LNCAP (cell line): ENCODE measurements around the gene TMEM79.

Source experiments
- CTCF ChIP-seq: fragments of 450-650 bp; IDR thresholded peaks from 2 replicates; pipeline ENCODE4 v1.5.1; 2017; ENCODE audit warnings: mild to moderate bottlenecking

The TMEM79 gene

GRCh38 chr1:156244712-156245111 lies 39.4 kb upstream of the TMEM79 start:
- TF ChIP-seq CTCF, result no peak

DNA sequence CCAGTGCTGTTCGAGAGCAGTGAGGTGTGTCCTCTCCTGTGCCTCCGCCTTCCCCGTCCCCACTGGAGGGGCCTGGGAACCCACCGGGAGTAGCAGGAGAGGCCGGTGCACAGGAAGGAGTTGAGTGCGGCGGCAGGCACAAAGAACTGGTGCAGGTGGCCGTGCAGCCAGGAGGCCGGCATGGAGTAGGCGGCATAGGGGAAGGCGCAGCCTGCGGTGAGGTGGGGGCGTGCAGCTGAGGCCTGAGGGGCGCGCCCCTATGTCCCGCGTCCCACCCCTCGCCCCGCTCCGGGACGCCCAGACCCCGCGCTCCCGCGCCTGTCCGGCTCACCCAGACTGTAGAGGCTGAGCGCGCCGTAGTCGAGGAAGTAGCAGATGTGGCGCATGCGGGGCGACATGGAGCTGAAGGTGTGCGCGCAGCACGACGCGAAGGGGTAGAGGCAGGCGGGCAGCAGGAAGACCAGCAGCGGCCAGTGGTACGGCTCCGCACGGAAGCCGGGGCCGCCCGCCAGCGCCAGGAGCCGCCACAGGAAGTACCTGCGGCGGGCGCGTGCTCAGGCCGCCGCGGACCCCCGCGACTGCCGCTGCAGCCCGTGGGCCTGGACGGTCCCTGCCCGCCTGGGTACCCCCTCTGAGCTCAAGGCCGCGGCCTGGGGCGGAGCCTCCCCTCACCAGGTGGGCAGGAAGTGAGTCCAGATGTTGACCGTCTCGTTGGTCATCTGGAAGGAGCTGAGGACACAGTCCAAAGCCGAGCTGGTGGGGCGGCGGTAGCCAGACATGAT lies 38.5 kb upstream of the TMEM79 start:
- TF ChIP-seq CTCF, result no peak

DNA sequence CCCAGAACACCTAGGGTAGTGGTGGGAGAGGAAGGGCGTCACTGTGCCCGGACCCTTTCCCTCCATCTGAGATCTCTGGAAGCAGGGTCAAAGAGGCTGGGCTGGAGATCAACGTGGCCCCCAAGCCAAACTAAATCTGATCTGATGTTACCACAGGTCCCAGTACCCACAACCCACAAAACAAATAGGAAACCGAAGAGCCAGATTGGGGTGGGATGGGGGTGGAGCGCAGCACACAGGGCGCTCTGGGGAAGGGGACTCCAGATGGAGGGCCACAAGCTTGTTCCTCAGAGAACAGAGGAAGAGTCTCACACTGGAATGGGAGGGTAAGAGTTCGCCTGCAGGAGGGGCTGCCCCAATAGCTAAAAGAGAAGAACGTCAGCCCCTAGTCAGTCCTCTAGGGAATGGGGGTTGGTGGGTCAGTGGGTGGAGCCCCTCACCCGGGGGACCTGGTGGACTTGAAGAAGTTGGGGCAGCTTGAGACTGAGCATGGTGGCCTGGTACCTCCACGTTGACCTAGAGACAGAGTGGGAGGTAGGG lies 37.8 kb upstream of the TMEM79 start:
- no peak for TF ChIP-seq CTCF

DNA sequence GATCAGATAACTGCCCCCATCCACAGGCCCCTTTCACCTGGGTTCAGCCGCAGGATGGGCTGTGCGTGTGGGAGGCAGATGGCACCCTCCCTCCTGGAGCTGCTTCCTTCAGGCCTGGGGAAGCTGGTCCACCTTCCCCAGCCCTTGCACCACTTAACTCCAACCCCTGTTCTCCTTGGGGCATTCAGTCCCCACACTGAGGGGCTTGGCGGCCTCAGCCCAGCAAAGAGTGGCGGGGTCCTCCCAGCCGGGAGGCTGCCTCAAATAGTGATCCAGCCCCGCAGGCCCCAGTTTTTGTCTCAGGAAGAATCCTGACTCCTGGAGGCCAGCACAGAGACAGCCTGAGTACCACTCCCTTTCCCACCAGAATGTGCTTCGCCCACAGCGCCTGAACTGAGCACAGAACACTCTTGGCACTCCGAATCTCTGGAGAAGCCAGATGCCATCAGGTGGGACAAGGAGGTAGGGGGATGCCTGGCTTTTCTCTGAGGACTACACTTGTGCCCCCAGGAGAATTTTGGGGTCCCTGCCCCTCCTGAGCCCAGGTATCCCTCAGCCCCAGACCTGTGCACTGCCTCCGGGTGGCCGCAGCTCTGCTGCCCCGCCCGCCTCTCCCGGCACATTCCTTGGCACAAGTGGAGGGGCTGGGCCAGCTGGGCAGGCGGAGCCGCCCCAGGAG lies 37.2 kb upstream of the TMEM79 start:
- no peak for TF ChIP-seq CTCF

GRCh38 chr1:156247460-156248322 lies 36.4 kb upstream of the TMEM79 start, which contains the start of gene PAQR6:
TSS of gene PAQR6 (minus strand) at chr1:156248056. CDS start at chr1:156246731, 1,325 bp downstream.
- no peak for TF ChIP-seq CTCF

- no peak for TF ChIP-seq CTCF
Observed at GRCh38 chr1:156248323-156248683, 35.8 kb upstream of the TMEM79 start.

DNA sequence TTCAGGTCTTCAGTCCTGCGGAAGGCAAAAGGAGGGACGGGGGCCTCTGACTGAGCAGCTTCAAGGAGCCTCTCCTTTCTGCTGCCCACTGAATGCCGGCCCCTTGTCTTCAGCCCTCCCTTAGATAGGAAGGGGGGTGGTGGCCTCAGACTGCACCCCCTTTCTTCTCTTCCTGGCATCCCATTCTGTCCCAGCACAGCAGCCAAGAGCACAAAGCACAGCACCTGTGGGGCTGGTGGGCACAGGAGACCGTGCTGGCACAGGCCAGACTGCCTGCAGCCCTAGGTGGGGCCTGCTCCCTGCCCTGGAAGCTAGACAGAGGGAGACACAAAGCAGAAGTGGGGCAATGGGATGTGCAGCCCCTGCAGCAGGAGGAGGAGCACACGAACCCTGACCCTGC lies 34.5 kb upstream of the TMEM79 start:
- no peak for TF ChIP-seq CTCF
